Erythroblast (primary cell): Measurements from ENCODE around the gene UACA.

ENCODE experiments used
- GATA1 ChIP-seq: IDR thresholded peaks from 2 replicates; pipeline ENCODE4 v1.6.1; 2011; ENCODE audit warnings: low read depth, mild to moderate bottlenecking, control low read depth, low read length, moderate library complexity
- POLR2A ChIP-seq: IDR thresholded peaks from 2 replicates; pipeline ENCODE4 v1.6.1; 2011; ENCODE audit warnings: mild to moderate bottlenecking, low read length

DNA sequence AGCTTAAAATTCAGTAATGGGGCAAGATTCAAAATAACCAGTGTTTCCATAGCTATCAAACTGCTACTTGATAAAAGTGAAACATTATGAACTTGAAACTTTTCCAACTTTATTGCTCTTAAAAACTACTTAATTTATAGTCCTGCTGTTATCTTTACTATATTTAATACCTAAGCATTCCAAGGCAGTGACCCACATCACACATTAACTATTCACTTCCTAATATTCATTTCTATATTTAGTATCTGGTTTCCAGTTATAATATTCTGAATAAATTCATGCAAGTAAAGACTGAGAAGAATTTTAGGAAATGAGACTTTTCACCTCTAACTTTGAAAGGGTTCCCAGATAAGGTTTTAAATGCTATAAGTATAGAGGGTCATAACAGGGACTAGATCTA lies 64.9 kb downstream of the UACA start:
- TF ChIP-seq POLR2A (no peak), GATA1 (no peak)
